ENCODE results near the gene FSIP1.

FSIP1 gene

GRCh38 chr15:39721893-39722292 lies 60.7 kb downstream of the FSIP1 start:
- DNase-seq (ENCODE audit: insufficient read length, low spot score), result no peak
- FAIRE-seq, result no peak

- peak; percentile 49 for DNase-seq (ENCODE audit: insufficient read length, low spot score)
- peak; percentile 28 for FAIRE-seq
These were observed 61.7 kb downstream of the FSIP1 start for GRCh38 chr15:39720621-39721611.

- no peak for FAIRE-seq
- DNase-seq (ENCODE audit: insufficient read length, low spot score), result no peak
These were observed 62.6 kb downstream of the FSIP1 start for GRCh38 chr15:39720081-39720480.

- DNase-seq (ENCODE audit: insufficient read length, low spot score), result no peak
- FAIRE-seq, result no peak
These were observed 63.5 kb downstream of the FSIP1 start for GRCh38 chr15:39719109-39719508.

- no peak for FAIRE-seq
These were observed 65.5 kb downstream of the FSIP1 start for GRCh38 chr15:39717134-39717533.

GRCh38 chr15:39714251-39714650 lies 68.4 kb downstream of the FSIP1 start:
- FAIRE-seq (no peak), DNase-seq (ENCODE audit: insufficient read length, low spot score) (no peak)

More at GRCh38 chr15:39717134-39717533, 65.5 kb downstream of the FSIP1 start:
- DNase-seq (ENCODE audit: insufficient read length, low spot score), result no peak

- DNase-seq (ENCODE audit: insufficient read length, low spot score) (no peak), FAIRE-seq (no peak)
These were observed 68.8 kb downstream of the FSIP1 start for GRCh38 chr15:39713846-39714245.

- DNase-seq (ENCODE audit: insufficient read length, low spot score), result no peak
- FAIRE-seq, result no peak
These were observed 72.0 kb downstream of the FSIP1 start for GRCh38 chr15:39710681-39711080.

GRCh38 chr15:39709941-39710340 lies 72.7 kb downstream of the FSIP1 start:
- no peak for DNase-seq (ENCODE audit: insufficient read length, low spot score)
- no peak for FAIRE-seq

- DNase-seq (ENCODE audit: insufficient read length, low spot score), result no peak
- FAIRE-seq, result no peak
These were observed 76.4 kb downstream of the FSIP1 start for GRCh38 chr15:39706206-39706605.

- FAIRE-seq, result no peak
- DNase-seq (ENCODE audit: insufficient read length, low spot score), result peak; percentile 12
These were observed 78.0 kb downstream of the FSIP1 start for GRCh38 chr15:39704689-39705088.

- no peak for FAIRE-seq
- no peak for DNase-seq (ENCODE audit: insufficient read length, low spot score)
These were observed 78.4 kb downstream of the FSIP1 start for GRCh38 chr15:39704235-39704634.

GRCh38 chr15:39701988-39702387 lies 80.7 kb downstream of the FSIP1 start:
- no peak for DNase-seq (ENCODE audit: insufficient read length, low spot score)
- no peak for FAIRE-seq

- FAIRE-seq, result no peak
- no peak for DNase-seq (ENCODE audit: insufficient read length, low spot score)
These were observed 82.3 kb downstream of the FSIP1 start for GRCh38 chr15:39700375-39700700.

- no peak for DNase-seq (ENCODE audit: insufficient read length, low spot score)
- FAIRE-seq, result no peak
These were observed 82.9 kb downstream of the FSIP1 start for GRCh38 chr15:39699516-39700374.

GRCh38 chr15:39698444-39699390 lies 83.9 kb downstream of the FSIP1 start:
- FAIRE-seq, result no peak

GRCh38 chr15:39697509-39697908 lies 85.1 kb downstream of the FSIP1 start:
- DNase-seq (ENCODE audit: insufficient read length, low spot score), result no peak
- FAIRE-seq, result no peak

More at GRCh38 chr15:39698444-39699390, 83.9 kb downstream of the FSIP1 start:
- DNase-seq (ENCODE audit: insufficient read length, low spot score), result no peak

GRCh38 chr15:39695793-39696192 lies 86.8 kb downstream of the FSIP1 start:
- DNase-seq (ENCODE audit: insufficient read length, low spot score), result no peak
- FAIRE-seq, result no peak

- DNase-seq (ENCODE audit: insufficient read length, low spot score), result no peak
- FAIRE-seq, result no peak
These were observed 90.0 kb downstream of the FSIP1 start for GRCh38 chr15:39692356-39693327.
